ENCODE results near the gene LDLRAP1. TPM values are rescaled to one million over a fixed set of nuclear protein-coding genes. Genes with fewer than 3 reads are reported as not detected.

The LDLRAP1 gene
- polyA plus RNA-seq, 1 donor from 2014 or later, result 0.22 TPM

- TF ChIP-seq CTCF (IDR thresholded peaks at IDR 0.05; ENCODE audit: poor library complexity, severe bottlenecking) (no peak), RAD21 (conservative IDR thresholded peaks at IDR 0.05) (no peak), POLR2AphosphoS5 (IDR thresholded peaks at IDR 0.05) (no peak), EZH2 (IDR thresholded peaks at IDR 0.05; ENCODE audit: borderline replicate concordance, insufficient read depth, low read length, poor library complexity, severe bottlenecking) (no peak), SMC3 (conservative IDR thresholded peaks at IDR 0.05; ENCODE audit: poor library complexity) (no peak), EP300 (conservative IDR thresholded peaks at IDR 0.05; ENCODE audit: poor library complexity, severe bottlenecking) (no peak)
- Histone ChIP-seq H3K4me2 (ENCODE audit: low read length) (no peak overlapping the region), H4K20me1 (ENCODE audit: insufficient read depth) (no peaks in the 10 kb centered on the region), H3K27me3 (ENCODE audit: insufficient read depth, low read depth, low read length) (no peaks in the 10 kb centered on the region), H3K79me2 (replicated peaks; ENCODE audit: insufficient read depth, low read length) (no peaks in the 10 kb centered on the region), H3K36me3 (ENCODE audit: insufficient read depth, low read length) (no peaks in the 10 kb centered on the region), H3K27ac (ENCODE audit: low read length) (no peak overlapping the region), H3K9me3 (ENCODE audit: low read length) (no peaks in the 10 kb centered on the region), H3F3A (ENCODE audit: insufficient read depth, low read length, poor library complexity, severe bottlenecking) (no peaks in the 10 kb centered on the region), H3K9ac (ENCODE audit: low read length) (no peak overlapping the region), H3K4me3 (ENCODE audit: low read length) (no peak overlapping the region), H2AFZ (ENCODE audit: low read depth, low read length) (no peak overlapping the region), H3K9me2 (ENCODE audit: insufficient read depth, low read length) (no peaks in the 10 kb centered on the region)
Observed at GRCh38 chr1:25550683-25551310, 7.4 kb downstream of the LDLRAP1 start.

- Histone ChIP-seq H3F3A (ENCODE audit: insufficient read depth, low read length, poor library complexity, severe bottlenecking) (no peaks in the 10 kb centered on the region), H3K4me3 (ENCODE audit: low read length) (no peak overlapping the region), H2AFZ (ENCODE audit: low read depth, low read length) (no peak overlapping the region), H3K9me3 (ENCODE audit: low read length) (no peaks in the 10 kb centered on the region), H3K9me2 (ENCODE audit: insufficient read depth, low read length) (no peaks in the 10 kb centered on the region), H3K79me2 (replicated peaks; ENCODE audit: insufficient read depth, low read length) (no peaks in the 10 kb centered on the region), H4K20me1 (ENCODE audit: insufficient read depth) (no peaks in the 10 kb centered on the region), H3K9ac (ENCODE audit: low read length) (no peak overlapping the region), H3K36me3 (ENCODE audit: insufficient read depth, low read length) (no peaks in the 10 kb centered on the region), H3K27me3 (ENCODE audit: insufficient read depth, low read depth, low read length) (no peaks in the 10 kb centered on the region), H3K4me2 (ENCODE audit: low read length) (no peak overlapping the region), H3K27ac (ENCODE audit: low read length) (no peak overlapping the region)
- no peak for TF ChIP-seq CTCF (IDR thresholded peaks at IDR 0.05; ENCODE audit: poor library complexity, severe bottlenecking)
- no peak for TF ChIP-seq TAF1 (IDR thresholded peaks at IDR 0.05; ENCODE audit: low read depth)
- no peak for TF ChIP-seq SMC3 (conservative IDR thresholded peaks at IDR 0.05; ENCODE audit: poor library complexity)
- TF ChIP-seq REST (IDR thresholded peaks at IDR 0.05; ENCODE audit: borderline replicate concordance), result no peak
- TF ChIP-seq EZH2 (IDR thresholded peaks at IDR 0.05; ENCODE audit: borderline replicate concordance, insufficient read depth, low read length, poor library complexity, severe bottlenecking), result no peak
- no peak for TF ChIP-seq RAD21 (conservative IDR thresholded peaks at IDR 0.05)
- no peak for TF ChIP-seq POLR2AphosphoS5 (IDR thresholded peaks at IDR 0.05)
- no peak for TF ChIP-seq EP300 (conservative IDR thresholded peaks at IDR 0.05; ENCODE audit: poor library complexity, severe bottlenecking)
- TF ChIP-seq MXI1 (conservative IDR thresholded peaks at IDR 0.05; ENCODE audit: poor library complexity, severe bottlenecking), result no peak
Observed at GRCh38 chr1:25553749-25554429, 10.5 kb downstream of the LDLRAP1 start.
